ENCODE results near the gene PDE10A.
"Not testable (repeated sequence)": the region's sequence is repeated elsewhere in the genome, so short reads cannot be mapped to it uniquely, and the experiment has no call there.

The PDE10A gene

GRCh38 chr6:165484178-165484889 is 178.7 kb downstream of the PDE10A start:
- DNase-seq (ENCODE audit: low read depth in 1 of 2, low spot score in 1 of 2): no peak

- DNase-seq (ENCODE audit: low read depth in 1 of 2, low spot score in 1 of 2): no peak
These were observed 181.1 kb downstream of the PDE10A start for GRCh38 chr6:165481921-165482320.

GRCh38 chr6:165480916-165481315 is 182.1 kb downstream of the PDE10A start:
- DNase-seq (ENCODE audit: low read depth in 1 of 2, low spot score in 1 of 2): no peak

GRCh38 chr6:165478581-165478980 is 184.5 kb downstream of the PDE10A start:
- DNase-seq (ENCODE audit: low read depth in 1 of 2, low spot score in 1 of 2): no peak

GRCh38 chr6:165469483-165469882 is 193.6 kb downstream of the PDE10A start:
- no peak for DNase-seq (ENCODE audit: low read depth in 1 of 2, low spot score in 1 of 2)

- no peak for DNase-seq (ENCODE audit: low read depth in 1 of 2, low spot score in 1 of 2)
These were observed 194.5 kb downstream of the PDE10A start for GRCh38 chr6:165468340-165469235.

- DNase-seq (ENCODE audit: low read depth in 1 of 2, low spot score in 1 of 2): not testable (repeated sequence)
These were observed 199.5 kb downstream of the PDE10A start for GRCh38 chr6:165463499-165463898.

GRCh38 chr6:165459605-165460301 is 203.3 kb downstream of the PDE10A start:
- not testable (repeated sequence) for DNase-seq (ENCODE audit: low read depth in 1 of 2, low spot score in 1 of 2)

- no peak for DNase-seq (ENCODE audit: low read depth in 1 of 2, low spot score in 1 of 2)
These were observed 204.9 kb downstream of the PDE10A start for GRCh38 chr6:165458134-165458533.

- no peak for DNase-seq (ENCODE audit: low read depth in 1 of 2, low spot score in 1 of 2)
These were observed 206.8 kb downstream of the PDE10A start for GRCh38 chr6:165456286-165456685.

GRCh38 chr6:165455488-165455887 is 207.6 kb downstream of the PDE10A start:
- no peak for DNase-seq (ENCODE audit: low read depth in 1 of 2, low spot score in 1 of 2)

- no peak for DNase-seq (ENCODE audit: low read depth in 1 of 2, low spot score in 1 of 2)
These were observed 209.6 kb downstream of the PDE10A start for GRCh38 chr6:165453395-165453794.

- DNase-seq (ENCODE audit: low read depth in 1 of 2, low spot score in 1 of 2): no peak
These were observed 211.2 kb downstream of the PDE10A start for GRCh38 chr6:165451838-165452237.

GRCh38 chr6:165448210-165448609 is 214.8 kb downstream of the PDE10A start:
- DNase-seq (ENCODE audit: low read depth in 1 of 2, low spot score in 1 of 2): no peak

- DNase-seq (ENCODE audit: low read depth in 1 of 2, low spot score in 1 of 2): no peak
These were observed 215.9 kb downstream of the PDE10A start for GRCh38 chr6:165447141-165447540.

- no peak for DNase-seq (ENCODE audit: low read depth in 1 of 2, low spot score in 1 of 2)
These were observed 216.7 kb downstream of the PDE10A start for GRCh38 chr6:165446331-165446730.

GRCh38 chr6:165443462-165443861 is 219.6 kb downstream of the PDE10A start:
- DNase-seq (ENCODE audit: low read depth in 1 of 2, low spot score in 1 of 2): no peak

- no peak for DNase-seq (ENCODE audit: low read depth in 1 of 2, low spot score in 1 of 2)
These were observed 221.9 kb downstream of the PDE10A start for GRCh38 chr6:165441181-165441580.

- no peak for DNase-seq (ENCODE audit: low read depth in 1 of 2, low spot score in 1 of 2)
These were observed 223.0 kb downstream of the PDE10A start for GRCh38 chr6:165439928-165440554.

GRCh38 chr6:165426892-165427291 is 236.1 kb downstream of the PDE10A start:
- no peak for DNase-seq (ENCODE audit: low read depth in 1 of 2, low spot score in 1 of 2)

- no peak for DNase-seq (ENCODE audit: low read depth in 1 of 2, low spot score in 1 of 2)
These were observed 240.8 kb downstream of the PDE10A start for GRCh38 chr6:165422192-165422591.

Data from activated CD4-positive, alpha-beta T cell treated with anti-CD3 and anti-CD28 coated beads, Interleukin-2, amount 50 U/mL, for 24 hours (primary cell).